Right cardiac atrium (tissue), 5 donors: Measurements from ENCODE around the gene DAO. TPM values are rescaled to one million over a fixed set of nuclear protein-coding genes. Genes with fewer than 3 reads are reported as not detected.
"Not testable (repeated sequence)": the region's sequence is repeated elsewhere in the genome, so short reads cannot be mapped to it uniquely, and the experiment has no call there.

Experiments used
- ATAC-seq, 2 donors: fragments of 200-7000 bp; cut with Tn5 transposase; one replicate each; pipeline versions ENCODE4 v1.8.0 to v1.9.1; 2020; ENCODE audit warnings: moderate library complexity in 2 of 2, mild to moderate bottlenecking in 1 of 2
- DNase-seq, 3 donors: peaks; one replicate each; pipeline ENCODE4 v3.0.0-alpha.2; 2020
- H3K27ac ChIP-seq: one replicate; pipeline ENCODE4 v1.5.1; 2013; ENCODE audit warnings: mild to moderate bottlenecking, low read length, control low read depth, moderate library complexity
- H3K27me3 ChIP-seq: one replicate; pipeline ENCODE4 v1.6.1; 2013; ENCODE audit not compliant: control insufficient read depth, insufficient read depth
- H3K4me1 ChIP-seq: one replicate; pipeline ENCODE4 v1.6.1; 2013; ENCODE audit warnings: low read length; ENCODE audit not compliant: control insufficient read depth, insufficient read depth
- H3K4me3 ChIP-seq: one replicate; pipeline ENCODE4 v1.5.1; 2013; ENCODE audit warnings: low read length, control low read depth
- H3K9me3 ChIP-seq: one replicate; pipeline ENCODE4 v1.6.1; 2013; ENCODE audit warnings: low read length; ENCODE audit not compliant: control insufficient read depth
- WGBS: extraction: QIAGEN DNeasy Blood & Tissue Kit; methylation state at CpG from one replicate; pipeline ENCODE4 v1.1.7; 2013; 5-methylcytosine and 5-hydroxymethylcytosine counted together
- intact Hi-C, 4 donors: fragments of 100-400 bp; cut with DNase I; formaldehyde crosslinking; loops; one replicate each; pipeline versions ENCODE4 v1.11.0 to v1.14.0; 2022 to 2023
- polyA plus RNA-seq: library from polyadenylated mRNA; stranded (reverse); fragments of 200-250 nt; gene quantifications from one replicate; pipeline ENCODE4 v1.2.3, GENCODE V29; 2013
- total RNA-seq, 4 donors: library from RNA; stranded (reverse); fragmentation: NEBNext Ultra II Directional; extraction: Animal tissue kit (Norgen Biotek cat#: 25700); gene quantifications; one replicate each; pipeline ENCODE4 v1.2.1, GENCODE V29; 2021
- donor health status: healthy with polysubstance abuse.
- donor health status: DM: no; HTN: yes; CAD: no.
- donor health status: DM: no; HTN: no; CAD: no.
- donor health status: DM: no; HTN: yes; CAD: no; lungs with severe emphysema.
- donor health status: DM: yes; HTN: yes; CAD: no.

DAO gene
- total and polyA plus RNA-seq, 5 donors, result not detected

- H3K4me3 ChIP-seq, result peak overlapping the region; percentile 90
- DNase-seq (peak in 2 of 3 donors; percentile 69 to 70), ATAC-seq (no peak)
- no peaks in the 10 kb centered on the region for H3K27me3 ChIP-seq
- intact Hi-C loops, result loop anchor here (5.0 to 10.0 kb wide), 4 partner anchors 35 to 292 kb away; partner anchors contain the start of genes ISCU (in 1 of the 4) and SART3 (in 1 of the 4)
- peak overlapping the region; percentile 87 for H3K27ac ChIP-seq
- H3K4me1 ChIP-seq, result peaks cover 24% of the 10 kb centered on the region
- no peaks in the 10 kb centered on the region for H3K9me3 ChIP-seq
- WGBS, result 0% methylated on average over 30 of the region's 30 CpGs
These were observed 22.8 kb upstream of the DAO start for GRCh38 chr12:108857158-108857407.

- ATAC-seq, result no peak
- Histone ChIP-seq H3K27me3 (no peaks in the 10 kb centered on the region), H3K9me3 (no peaks in the 10 kb centered on the region), H3K4me3 (peak overlapping the region; percentile 90), H3K27ac (peak overlapping the region; percentile 25), H3K4me1 (peaks cover 14% of the 10 kb centered on the region)
- intact Hi-C loops, result loop anchor here (5.0 to 10.0 kb wide), 4 partner anchors 36 to 294 kb away; partner anchors contain the start of genes ISCU (in 1 of the 4) and SART3 (in 1 of the 4)
- DNase-seq, result no peak
- WGBS, result 10% methylated on average over 18 of the region's 18 CpGs
These were observed 21.4 kb upstream of the DAO start for GRCh38 chr12:108858311-108859074.

GRCh38 chr12:108859141-108859922, 20.6 kb upstream of the DAO start:
- WGBS, result 60% methylated on average over 6 of the region's 6 CpGs
- not testable (repeated sequence) for H3K27ac ChIP-seq, H3K9me3 ChIP-seq, DNase-seq, H3K4me3 ChIP-seq, ATAC-seq, H3K27me3 ChIP-seq
- intact Hi-C loops, result loop anchor here (5.0 to 10.0 kb wide), 4 partner anchors 37 to 295 kb away; partner anchors contain the start of genes ISCU (in 1 of the 4) and SART3 (in 1 of the 4)
- H3K4me1 ChIP-seq, result peaks cover 14% of the 10 kb centered on the region

GRCh38 chr12:108859923-108860291, 20.0 kb upstream of the DAO start:
- intact Hi-C loops, result loop anchor here (5.0 to 10.0 kb wide), 4 partner anchors 38 to 295 kb away; partner anchors contain the start of genes ISCU (in 1 of the 4) and SART3 (in 1 of the 4)
- 78% methylated on average over 1 of the region's 1 CpG for WGBS
- H3K27ac ChIP-seq, result no peak overlapping the region
- ATAC-seq (no peak), DNase-seq (no peak)
- no peaks in the 10 kb centered on the region for H3K9me3 ChIP-seq
- H3K27me3 ChIP-seq, result no peaks in the 10 kb centered on the region
- peaks cover 12% of the 10 kb centered on the region for H3K4me1 ChIP-seq
- no peak overlapping the region for H3K4me3 ChIP-seq

GRCh38 chr12:108860443-108860842, 19.4 kb upstream of the DAO start:
- Histone ChIP-seq H3K4me1 (peaks cover 12% of the 10 kb centered on the region), H3K27me3 (no peaks in the 10 kb centered on the region), H3K4me3 (no peak overlapping the region), H3K9me3 (no peaks in the 10 kb centered on the region), H3K27ac (no peak overlapping the region)
- ATAC-seq (no peak), DNase-seq (no peak)
- WGBS, result 74% methylated on average over 6 of the region's 6 CpGs
- intact Hi-C loops, result no loop called here

GRCh38 chr12:108861878-108862587, 17.9 kb upstream of the DAO start:
- Histone ChIP-seq H3K27ac (no peak overlapping the region), H3K4me1 (peaks cover 5% of the 10 kb centered on the region), H3K27me3 (no peaks in the 10 kb centered on the region), H3K4me3 (no peak overlapping the region), H3K9me3 (no peaks in the 10 kb centered on the region)
- intact Hi-C loops, result no loop called here
- DNase-seq, result peak in 1 of 3 donors; percentile 68
- 76% methylated on average over 6 of the region's 6 CpGs for WGBS
- no peak for ATAC-seq

GRCh38 chr12:108862588-108862959, 17.3 kb upstream of the DAO start:
- no peak overlapping the region for H3K27ac ChIP-seq
- intact Hi-C loops, result no loop called here

GRCh38 chr12:108865169-108865568, 14.7 kb upstream of the DAO start:
- intact Hi-C loops, result no loop called here
- no peaks in the 10 kb centered on the region for H3K4me1 ChIP-seq
- 98% methylated on average over 4 of the region's 4 CpGs for WGBS
- H3K27me3 ChIP-seq, result no peaks in the 10 kb centered on the region
- ATAC-seq, result no peak
- no peak for DNase-seq
- H3K9me3 ChIP-seq, result no peaks in the 10 kb centered on the region
- no peak overlapping the region for H3K27ac ChIP-seq
- no peak overlapping the region for H3K4me3 ChIP-seq

More at GRCh38 chr12:108862588-108862959, 17.3 kb upstream of the DAO start:
- H3K4me3 ChIP-seq, result no peak overlapping the region
- no peak for ATAC-seq
- WGBS, result 95% methylated on average over 3 of the region's 3 CpGs
- no peak for DNase-seq
- no peaks in the 10 kb centered on the region for H3K27me3 ChIP-seq
- peaks cover 5% of the 10 kb centered on the region for H3K4me1 ChIP-seq
- H3K9me3 ChIP-seq, result no peaks in the 10 kb centered on the region

GRCh38 chr12:108866083-108866482, 13.8 kb upstream of the DAO start:
- H3K9me3 ChIP-seq, H3K27me3 ChIP-seq, H3K27ac ChIP-seq, H3K4me3 ChIP-seq, intact Hi-C loops, DNase-seq, ATAC-seq, H3K4me1 ChIP-seq: not testable (repeated sequence)
- WGBS, result 92% methylated on average over 10 of the region's 10 CpGs

- ATAC-seq (no peak), DNase-seq (no peak)
- Histone ChIP-seq H3K27me3 (no peaks in the 10 kb centered on the region), H3K4me1 (no peaks in the 10 kb centered on the region), H3K4me3 (no peak overlapping the region), H3K27ac (no peak overlapping the region), H3K9me3 (no peaks in the 10 kb centered on the region)
- WGBS, result 92% methylated on average over 4 of the region's 4 CpGs
- intact Hi-C loops, result no loop called here
These were observed 11.1 kb upstream of the DAO start for GRCh38 chr12:108868781-108869180.

GRCh38 chr12:108875280-108875679, 4.6 kb upstream of the DAO start:
- Histone ChIP-seq H3K9me3 (no peaks in the 10 kb centered on the region), H3K4me3 (no peak overlapping the region), H3K27ac (no peak overlapping the region), H3K27me3 (no peaks in the 10 kb centered on the region), H3K4me1 (no peaks in the 10 kb centered on the region)
- no peak for ATAC-seq
- 31% methylated on average over 1 of the region's 1 CpG for WGBS
- intact Hi-C loops, result no loop called here
- no peak for DNase-seq
